Neural progenitor cell (in vitro differentiated cells): ENCODE measurements around the gene RELL2.

Experiments
- EZH2 ChIP-seq: fragments of 200-600 bp; sonication (generic); IDR thresholded peaks from 2 replicates; pipeline ENCODE4 v1.6.1; 2017; ENCODE audit warnings: antibody characterized with exemption, mild to moderate bottlenecking, moderate library complexity
- TF ChIP-seq, protein P1 (sequence below): fragments of 200-600 bp; sonication (generic); IDR thresholded peaks from 2 replicates; pipeline ENCODE4 v1.5.1; 2017; ENCODE audit warnings: antibody characterized with exemption, mild to moderate bottlenecking

DNA sequence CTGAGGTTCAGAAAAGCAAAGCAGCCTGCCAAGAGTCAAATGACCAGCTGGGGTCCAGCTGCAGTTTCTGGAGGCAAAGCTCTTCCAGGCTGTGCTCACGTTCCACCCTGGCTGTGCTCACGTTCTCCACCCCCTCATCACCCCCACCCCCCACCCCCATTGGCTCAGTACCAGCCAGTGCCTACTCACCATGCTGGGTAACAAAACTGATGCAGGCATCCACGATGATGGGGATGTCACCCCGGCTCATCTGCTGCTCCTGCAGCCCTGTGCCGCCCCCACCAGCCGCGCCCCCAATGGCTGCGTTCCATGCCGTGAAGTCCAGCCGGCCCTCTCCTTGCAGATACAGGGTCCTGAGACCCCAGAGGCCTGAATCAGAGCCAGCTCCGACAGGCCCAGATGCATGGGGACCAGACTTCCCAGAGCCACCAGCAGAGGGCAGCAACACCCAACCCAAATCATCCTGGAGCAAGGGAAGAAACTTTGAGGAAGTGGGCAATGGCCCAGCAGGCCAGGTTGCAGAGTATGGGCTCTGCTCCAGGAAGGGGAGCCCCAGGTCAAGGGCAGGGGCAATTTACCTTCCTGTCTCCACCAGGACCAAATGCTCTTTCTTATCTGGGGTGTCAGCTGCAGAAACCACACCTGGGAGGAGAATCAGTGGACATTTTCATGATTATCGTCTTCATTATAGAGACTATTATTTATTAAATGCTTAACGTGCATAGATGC is 28.1 kb downstream of the RELL2 start:
- TF ChIP-seq, protein P1, sequence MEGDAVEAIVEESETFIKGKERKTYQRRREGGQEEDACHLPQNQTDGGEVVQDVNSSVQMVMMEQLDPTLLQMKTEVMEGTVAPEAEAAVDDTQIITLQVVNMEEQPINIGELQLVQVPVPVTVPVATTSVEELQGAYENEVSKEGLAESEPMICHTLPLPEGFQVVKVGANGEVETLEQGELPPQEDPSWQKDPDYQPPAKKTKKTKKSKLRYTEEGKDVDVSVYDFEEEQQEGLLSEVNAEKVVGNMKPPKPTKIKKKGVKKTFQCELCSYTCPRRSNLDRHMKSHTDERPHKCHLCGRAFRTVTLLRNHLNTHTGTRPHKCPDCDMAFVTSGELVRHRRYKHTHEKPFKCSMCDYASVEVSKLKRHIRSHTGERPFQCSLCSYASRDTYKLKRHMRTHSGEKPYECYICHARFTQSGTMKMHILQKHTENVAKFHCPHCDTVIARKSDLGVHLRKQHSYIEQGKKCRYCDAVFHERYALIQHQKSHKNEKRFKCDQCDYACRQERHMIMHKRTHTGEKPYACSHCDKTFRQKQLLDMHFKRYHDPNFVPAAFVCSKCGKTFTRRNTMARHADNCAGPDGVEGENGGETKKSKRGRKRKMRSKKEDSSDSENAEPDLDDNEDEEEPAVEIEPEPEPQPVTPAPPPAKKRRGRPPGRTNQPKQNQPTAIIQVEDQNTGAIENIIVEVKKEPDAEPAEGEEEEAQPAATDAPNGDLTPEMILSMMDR = peak; percentile 93
- no peak for TF ChIP-seq EZH2
